ENCODE measurements around the gene CSPG5. TPM values are rescaled to one million over a fixed set of nuclear protein-coding genes. Genes with fewer than 3 reads are reported as not detected.

Gene CSPG5, protein sequence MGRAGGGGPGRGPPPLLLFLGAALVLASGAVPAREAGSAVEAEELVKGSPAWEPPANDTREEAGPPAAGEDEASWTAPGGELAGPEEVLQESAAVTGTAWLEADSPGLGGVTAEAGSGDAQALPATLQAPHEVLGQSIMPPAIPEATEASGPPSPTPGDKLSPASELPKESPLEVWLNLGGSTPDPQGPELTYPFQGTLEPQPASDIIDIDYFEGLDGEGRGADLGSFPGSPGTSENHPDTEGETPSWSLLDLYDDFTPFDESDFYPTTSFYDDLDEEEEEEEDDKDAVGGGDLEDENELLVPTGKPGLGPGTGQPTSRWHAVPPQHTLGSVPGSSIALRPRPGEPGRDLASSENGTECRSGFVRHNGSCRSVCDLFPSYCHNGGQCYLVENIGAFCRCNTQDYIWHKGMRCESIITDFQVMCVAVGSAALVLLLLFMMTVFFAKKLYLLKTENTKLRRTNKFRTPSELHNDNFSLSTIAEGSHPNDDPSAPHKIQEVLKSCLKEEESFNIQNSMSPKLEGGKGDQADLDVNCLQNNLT
- total RNA-seq, result under 1 TPM; 0.44 to 0.98 (median 0.96) TPM

DNA sequence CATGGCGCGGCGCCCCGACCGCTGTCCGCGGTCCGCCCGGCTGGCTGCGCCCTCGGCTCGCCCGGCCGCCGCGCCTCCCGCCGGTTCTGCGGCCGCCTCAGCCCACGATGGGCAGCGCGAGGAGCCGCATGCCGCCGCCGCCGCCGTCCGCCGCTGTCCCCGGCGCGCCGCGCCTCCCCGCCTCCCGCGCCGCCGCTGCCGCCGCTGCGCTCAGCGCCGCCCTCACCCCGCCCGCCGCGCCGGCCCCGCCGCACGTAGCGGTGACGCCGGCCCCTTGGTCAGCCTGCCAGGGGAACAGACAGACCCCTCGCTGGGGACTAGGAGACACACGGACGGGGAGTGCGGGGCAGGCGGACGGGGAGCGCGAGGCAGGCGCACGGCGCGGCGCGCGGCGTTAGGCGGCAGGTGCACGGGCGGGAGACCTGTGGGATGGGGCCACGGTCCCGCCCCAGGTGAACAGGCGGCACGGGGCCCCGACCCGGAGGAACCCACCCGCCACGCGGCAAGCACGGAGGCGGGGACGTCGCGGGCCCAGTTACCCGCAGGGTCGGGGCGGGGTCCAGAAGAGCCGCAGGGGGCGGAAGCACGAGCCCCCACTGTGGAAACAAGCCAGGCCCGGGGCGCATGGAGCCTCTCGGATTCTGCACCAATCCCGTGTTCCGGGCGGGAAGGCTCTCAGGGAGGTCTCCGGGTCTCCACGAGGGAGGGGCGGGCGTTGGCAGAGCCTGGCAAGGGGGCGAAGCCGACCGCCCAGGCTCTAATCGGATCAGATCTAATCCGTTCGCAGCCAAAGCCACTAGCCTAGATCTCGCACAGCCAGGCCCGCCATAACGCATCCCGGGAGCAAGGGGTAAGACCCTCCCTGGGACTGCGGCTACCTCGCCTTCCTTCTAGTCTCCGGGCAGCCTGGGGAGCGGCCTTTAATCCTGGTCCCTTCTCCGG lies at the start of gene CSPG5:
TSS of gene CSPG5 (minus strand) at position 175 of the 942 bp plus-strand sequence. CDS start at position 3, 172 bp downstream.
- H3K4me1 ChIP-seq, result peaks cover 0 to 6% of the 10 kb centered on the region in 2 donors
- no peak within 1 kb of the TSS for H3K27ac ChIP-seq
- DNase-seq (ENCODE audit: low spot score in 2 of 2), result no peak
- H3K4me3 ChIP-seq, result peak within 1 kb of the TSS; percentile 52 to 86 (median 71)
- H3K27me3 ChIP-seq, result peaks cover 6% of the 10 kb centered on the region in 2 donors
- intact Hi-C loops (cut with DNase I; ENCODE audit: low total_unique reads), result loop anchor here (2.0 kb wide), 1 partner anchor 62 kb away; no protein-coding TSS in a partner anchor
- no peaks in the 10 kb centered on the region for H3K36me3 ChIP-seq
- no peaks in the 10 kb centered on the region for H3K9me3 ChIP-seq
- TF ChIP-seq POLR2A (IDR thresholded peaks at IDR 0.05) (no peak), POLR2AphosphoS5 (IDR thresholded peaks at IDR 0.05) (no peak)
- TF ChIP-seq, protein P1, sequence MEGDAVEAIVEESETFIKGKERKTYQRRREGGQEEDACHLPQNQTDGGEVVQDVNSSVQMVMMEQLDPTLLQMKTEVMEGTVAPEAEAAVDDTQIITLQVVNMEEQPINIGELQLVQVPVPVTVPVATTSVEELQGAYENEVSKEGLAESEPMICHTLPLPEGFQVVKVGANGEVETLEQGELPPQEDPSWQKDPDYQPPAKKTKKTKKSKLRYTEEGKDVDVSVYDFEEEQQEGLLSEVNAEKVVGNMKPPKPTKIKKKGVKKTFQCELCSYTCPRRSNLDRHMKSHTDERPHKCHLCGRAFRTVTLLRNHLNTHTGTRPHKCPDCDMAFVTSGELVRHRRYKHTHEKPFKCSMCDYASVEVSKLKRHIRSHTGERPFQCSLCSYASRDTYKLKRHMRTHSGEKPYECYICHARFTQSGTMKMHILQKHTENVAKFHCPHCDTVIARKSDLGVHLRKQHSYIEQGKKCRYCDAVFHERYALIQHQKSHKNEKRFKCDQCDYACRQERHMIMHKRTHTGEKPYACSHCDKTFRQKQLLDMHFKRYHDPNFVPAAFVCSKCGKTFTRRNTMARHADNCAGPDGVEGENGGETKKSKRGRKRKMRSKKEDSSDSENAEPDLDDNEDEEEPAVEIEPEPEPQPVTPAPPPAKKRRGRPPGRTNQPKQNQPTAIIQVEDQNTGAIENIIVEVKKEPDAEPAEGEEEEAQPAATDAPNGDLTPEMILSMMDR (IDR thresholded peaks at IDR 0.05), result no peak

DNA sequence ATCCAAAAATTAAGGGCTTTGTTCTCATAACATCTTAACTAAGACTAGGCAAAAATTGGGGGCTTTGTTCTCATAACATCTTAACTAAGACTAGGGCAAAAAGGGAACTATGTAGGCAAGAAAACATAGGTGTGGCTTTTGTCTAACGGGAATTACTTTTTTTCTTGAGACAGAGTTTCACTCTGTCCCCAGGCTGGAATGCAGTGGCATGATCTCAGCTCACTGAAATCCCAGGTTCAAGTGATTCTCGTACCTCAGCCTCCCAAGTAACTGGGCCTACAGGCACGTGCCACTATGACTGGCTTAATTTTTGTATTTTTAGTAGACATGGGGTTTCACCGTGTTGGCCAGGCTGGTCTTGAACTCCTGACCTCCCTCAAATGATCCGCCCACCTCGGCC lies 49.8 kb upstream of the CSPG5 start:
- Histone ChIP-seq H3K27me3 (no peaks in the 10 kb centered on the region), H3K4me1 (no peaks in the 10 kb centered on the region), H3K27ac (no peak overlapping the region), H3K36me3 (no peaks in the 10 kb centered on the region), H3K9me3 (no peaks in the 10 kb centered on the region), H3K4me3 (no peak overlapping the region)
- TF ChIP-seq POLR2AphosphoS5 (IDR thresholded peaks at IDR 0.05) (no peak), POLR2A (IDR thresholded peaks at IDR 0.05) (no peak)
- TF ChIP-seq, protein P1 (IDR thresholded peaks at IDR 0.05), result no peak
- no peak for DNase-seq (ENCODE audit: low spot score in 2 of 2)
- intact Hi-C loops (cut with DNase I; ENCODE audit: low total_unique reads), result no loop called here

DNA sequence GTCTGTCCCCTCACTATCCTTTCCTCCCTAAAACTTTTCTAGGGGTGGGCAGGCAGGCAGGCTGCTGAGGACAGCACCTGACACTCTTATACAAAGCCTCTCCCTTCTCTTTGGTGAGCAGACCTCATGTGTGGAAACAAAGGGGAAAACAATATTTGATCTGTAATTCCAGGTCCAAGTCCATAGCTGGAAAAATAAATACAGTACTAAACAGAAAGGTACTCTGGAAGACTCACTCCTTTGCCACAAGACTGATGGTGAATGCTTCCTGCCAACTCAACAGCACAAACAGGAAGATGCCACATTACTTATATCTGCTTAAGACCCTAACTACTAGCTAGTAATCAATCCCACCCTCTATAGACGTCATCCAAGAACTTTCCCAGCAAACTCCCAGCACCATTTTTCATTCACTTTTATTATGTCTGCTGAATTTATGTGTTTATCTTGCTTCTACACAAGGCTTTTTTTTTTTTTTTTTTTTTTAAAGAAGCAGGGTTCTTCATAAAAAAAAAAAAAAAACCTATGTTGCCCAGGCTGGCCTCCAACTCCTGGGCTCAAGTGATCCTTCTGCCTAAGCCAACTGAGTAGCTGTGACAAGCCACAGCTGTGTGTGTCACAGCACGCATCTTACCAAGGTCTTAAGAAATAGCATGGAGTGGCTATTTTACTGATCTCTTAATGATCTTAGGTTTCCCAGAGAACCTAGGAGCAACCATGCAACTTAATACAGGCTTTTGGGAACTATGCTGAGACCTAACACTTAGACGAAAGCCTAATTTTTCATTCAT lies 44.2 kb upstream of the CSPG5 start:
- no peaks in the 10 kb centered on the region for H3K9me3 ChIP-seq
- TF ChIP-seq POLR2A (IDR thresholded peaks at IDR 0.05), result no peak
- TF ChIP-seq, protein P1 (IDR thresholded peaks at IDR 0.05), result no peak
- TF ChIP-seq POLR2AphosphoS5 (IDR thresholded peaks at IDR 0.05), result no peak
- H3K27me3 ChIP-seq, result no peaks in the 10 kb centered on the region
- no peak overlapping the region for H3K27ac ChIP-seq
- DNase-seq (ENCODE audit: low spot score in 2 of 2), result no peak
- no peak overlapping the region for H3K4me3 ChIP-seq
- H3K36me3 ChIP-seq, result peaks cover 6% of the 10 kb centered on the region
- intact Hi-C loops (cut with DNase I; ENCODE audit: low total_unique reads), result no loop called here
- no peaks in the 10 kb centered on the region for H3K4me1 ChIP-seq

DNA sequence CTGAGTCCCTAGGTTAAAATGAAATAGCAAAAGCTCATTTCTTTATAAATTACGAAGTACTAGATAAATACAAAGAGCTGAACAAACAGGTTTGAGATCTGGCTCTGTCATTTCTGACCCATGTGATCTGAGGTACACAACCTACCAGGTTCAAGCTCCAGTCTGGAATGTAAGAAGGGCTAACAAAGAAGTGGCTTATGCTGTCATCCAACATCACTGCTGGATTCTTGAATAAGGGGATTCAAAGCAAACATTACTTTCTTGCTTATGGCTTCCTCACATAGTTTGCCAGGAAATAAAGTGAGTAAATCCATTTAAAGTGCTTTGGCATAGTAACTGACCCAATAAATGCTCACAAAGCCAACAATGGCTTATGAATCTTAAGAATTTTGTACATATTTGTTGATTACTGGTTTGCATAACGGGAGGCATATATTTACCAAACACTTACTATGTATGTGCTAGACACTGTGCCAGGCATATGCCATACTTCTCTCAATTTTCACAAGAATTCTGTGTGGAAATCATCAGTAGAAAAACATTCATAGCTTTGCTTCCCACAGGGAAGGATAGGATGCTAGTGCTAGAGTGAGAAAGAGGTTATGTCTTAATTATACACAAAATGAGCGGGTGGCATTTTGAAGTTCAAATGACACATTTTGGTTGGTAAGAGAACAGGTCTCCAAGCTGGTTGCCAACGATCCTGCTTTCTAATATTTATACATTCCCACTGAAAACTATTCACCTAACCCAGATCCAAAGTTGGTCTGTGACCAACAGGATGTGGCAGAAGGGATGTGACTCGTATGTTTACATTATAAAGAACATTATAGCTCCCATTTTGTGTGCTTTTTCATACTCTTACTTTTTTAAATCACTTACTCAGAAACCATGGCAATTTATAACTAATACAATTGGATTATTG lies 38.7 kb upstream of the CSPG5 start:
- Histone ChIP-seq H3K4me3 (no peak overlapping the region), H3K4me1 (no peaks in the 10 kb centered on the region), H3K27ac (no peak overlapping the region), H3K36me3 (peaks cover 6% of the 10 kb centered on the region), H3K9me3 (no peaks in the 10 kb centered on the region), H3K27me3 (no peaks in the 10 kb centered on the region)
- intact Hi-C loops (cut with DNase I; ENCODE audit: low total_unique reads), result no loop called here
- no peak for DNase-seq (ENCODE audit: low spot score in 2 of 2)
- TF ChIP-seq, protein P1 (IDR thresholded peaks at IDR 0.05), result no peak
- TF ChIP-seq POLR2A (IDR thresholded peaks at IDR 0.05), result no peak
- TF ChIP-seq POLR2AphosphoS5 (IDR thresholded peaks at IDR 0.05), result no peak
